Medulla oblongata (tissue), 1 donor: ENCODE data around the gene INA.
A peak's percentile ranks its signal among the peaks of the same experiment; 100 is the strongest.

ENCODE experiments used
- DNase-seq: peaks from one replicate; pipeline ENCODE4 v3.0.0-alpha.2; 2015; ENCODE audit errors: extremely low spot score

Gene INA

DNA sequence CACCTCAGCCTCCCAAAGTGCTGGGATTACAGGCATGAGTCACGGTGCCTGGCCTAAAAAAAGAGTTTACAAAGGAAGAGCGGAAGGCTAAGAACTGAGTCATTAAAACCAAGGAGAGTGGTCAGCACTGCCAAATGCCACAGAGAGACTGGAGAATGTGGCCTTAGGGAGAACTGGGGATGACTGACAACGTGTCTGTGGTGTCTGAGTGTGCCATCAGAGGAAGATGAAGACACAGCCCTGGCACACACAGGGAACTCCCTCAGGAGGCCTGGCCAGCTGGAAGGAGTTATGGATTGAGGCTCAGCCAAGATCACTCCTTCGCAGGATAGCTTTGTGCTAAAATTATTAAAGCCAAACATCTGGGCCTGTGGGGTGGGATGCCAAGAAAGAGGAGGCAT, 3.9 kb upstream of the INA start:
- no peak for DNase-seq

DNA sequence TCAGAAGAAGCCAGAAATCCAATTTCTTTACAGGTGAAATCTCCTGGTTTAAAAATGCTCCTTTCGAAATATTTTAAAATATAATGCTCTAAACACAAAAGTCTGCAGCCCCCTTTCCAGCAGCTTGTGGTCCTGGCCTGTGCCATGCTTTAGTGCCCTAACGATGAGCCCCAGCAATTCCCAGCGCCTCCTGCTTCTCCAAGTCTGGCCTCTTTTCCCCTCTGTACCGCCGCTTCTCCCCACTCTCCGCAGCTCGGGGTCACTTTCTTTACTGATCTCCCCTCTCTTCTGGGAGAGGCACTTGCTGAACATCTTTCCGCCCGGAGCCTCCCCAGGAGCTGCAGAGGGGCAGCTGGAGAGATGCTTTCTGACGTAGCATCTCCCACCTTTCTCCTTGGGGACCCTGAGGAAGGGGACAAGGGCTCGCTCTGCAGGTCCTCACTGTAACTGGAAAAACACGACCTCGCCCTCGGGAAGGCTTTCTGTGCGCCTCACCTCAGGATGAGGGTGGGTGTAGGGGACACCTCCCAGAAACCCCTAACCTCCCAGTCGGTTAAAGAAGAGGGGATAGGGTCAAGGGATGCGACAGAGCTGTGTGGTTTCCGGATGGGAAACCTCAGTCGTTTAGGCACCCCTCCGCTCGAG, 565 bp upstream of the INA start:
- no peak for DNase-seq

- DNase-seq, result no peak
Observed at GRCh38 chr10:103277713-103278536, 987 bp downstream of the INA start.

DNA sequence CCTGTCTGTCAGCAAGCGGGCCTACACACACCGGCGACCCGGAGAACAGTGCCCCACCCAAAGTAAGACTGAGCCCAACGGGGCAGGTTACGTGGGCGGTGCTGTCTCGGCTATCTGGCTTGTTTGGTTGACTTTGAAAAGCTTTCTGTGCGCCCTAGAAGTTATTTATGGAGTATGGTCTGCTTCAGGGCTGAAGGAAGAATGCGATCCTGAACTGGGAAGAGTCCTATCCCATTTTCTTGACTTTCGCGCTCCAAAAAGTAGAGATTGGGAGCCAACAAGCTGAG, 1.5 kb downstream of the INA start:
- DNase-seq, result no peak

DNA sequence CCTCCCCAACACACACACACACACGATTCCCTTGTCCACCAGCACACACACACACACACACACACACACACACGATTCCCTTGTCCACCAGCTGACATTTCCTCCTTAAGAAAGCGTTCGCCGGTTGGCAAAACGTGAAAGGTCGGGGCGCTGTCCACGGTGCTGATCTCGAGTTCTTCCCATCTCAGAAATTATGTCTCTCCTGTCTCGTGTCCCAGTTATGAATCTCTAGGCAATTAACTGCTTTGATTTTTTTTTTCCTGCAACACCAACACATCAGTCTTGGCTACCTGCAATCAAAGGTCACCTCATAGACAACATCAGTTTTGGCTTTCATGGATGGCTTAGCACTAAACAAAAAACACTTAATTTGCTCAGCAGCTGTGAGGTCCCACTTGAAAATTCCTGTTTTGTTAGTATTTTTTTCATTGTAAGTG, 1.9 kb downstream of the INA start:
- DNase-seq, result no peak

DNA sequence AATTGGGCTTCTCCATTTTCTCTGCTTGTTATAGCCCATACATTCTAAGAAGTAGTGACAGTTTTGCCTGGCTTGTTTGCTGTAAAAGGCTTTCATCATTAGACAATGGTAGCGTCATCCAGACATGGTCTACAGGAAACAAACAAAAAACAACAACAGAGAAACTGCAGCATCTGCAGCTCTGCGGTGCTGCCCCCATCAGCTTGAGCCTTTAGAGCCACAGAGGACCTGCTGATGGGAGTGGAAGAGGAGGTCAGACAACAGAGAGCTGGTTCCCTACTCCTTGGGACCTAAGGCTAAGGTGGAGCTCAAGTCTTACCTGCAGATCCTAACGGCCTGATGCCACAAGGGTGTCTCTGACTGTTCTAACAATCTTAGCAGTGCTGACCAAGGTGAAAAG, 3.1 kb downstream of the INA start:
- no peak for DNase-seq

- DNase-seq, result no peak
Observed at GRCh38 chr10:103280506-103280905, 3.6 kb downstream of the INA start.

DNA sequence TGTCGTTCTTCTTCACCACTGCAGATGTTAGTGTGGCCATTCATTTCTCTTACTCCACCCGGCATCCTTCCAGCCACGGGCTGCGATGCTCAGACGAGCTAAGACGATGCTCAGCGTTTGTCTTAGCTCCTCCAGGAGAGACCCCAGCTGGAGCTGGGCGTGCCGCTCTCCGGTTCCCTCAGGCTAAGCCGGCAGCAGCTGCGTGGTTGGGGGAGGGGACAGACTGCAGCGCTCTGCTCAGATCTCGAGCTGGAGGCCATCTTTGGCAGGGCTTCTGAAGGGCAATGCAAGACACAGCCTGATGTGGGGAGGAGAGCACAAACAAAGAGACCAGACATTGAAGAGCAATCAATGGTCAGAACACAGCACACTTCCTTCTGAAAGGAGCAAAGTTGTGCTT, 4.8 kb downstream of the INA start:
- no peak for DNase-seq

- DNase-seq, result no peak
Observed at GRCh38 chr10:103282961-103283360, 6.0 kb downstream of the INA start.

DNA sequence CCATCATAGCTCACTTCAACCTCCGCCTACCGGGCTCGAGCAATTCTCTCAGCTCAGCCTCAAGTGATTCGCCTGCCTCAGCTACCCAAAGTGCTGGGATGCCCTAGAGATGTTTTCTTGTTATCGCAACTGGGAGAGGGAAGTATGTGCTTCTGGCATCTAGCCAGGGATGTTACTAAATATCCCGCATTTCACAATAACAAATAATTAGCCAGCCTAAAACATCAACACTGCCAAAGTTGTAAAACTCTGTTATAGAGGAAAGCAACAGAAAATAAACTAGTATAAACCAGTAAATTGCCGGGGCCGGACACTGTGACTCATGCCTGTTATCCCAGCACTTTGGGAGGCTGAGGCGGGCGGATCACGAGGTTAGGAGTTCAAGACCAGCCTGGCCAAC, 7.2 kb downstream of the INA start:
- no peak for DNase-seq

DNA sequence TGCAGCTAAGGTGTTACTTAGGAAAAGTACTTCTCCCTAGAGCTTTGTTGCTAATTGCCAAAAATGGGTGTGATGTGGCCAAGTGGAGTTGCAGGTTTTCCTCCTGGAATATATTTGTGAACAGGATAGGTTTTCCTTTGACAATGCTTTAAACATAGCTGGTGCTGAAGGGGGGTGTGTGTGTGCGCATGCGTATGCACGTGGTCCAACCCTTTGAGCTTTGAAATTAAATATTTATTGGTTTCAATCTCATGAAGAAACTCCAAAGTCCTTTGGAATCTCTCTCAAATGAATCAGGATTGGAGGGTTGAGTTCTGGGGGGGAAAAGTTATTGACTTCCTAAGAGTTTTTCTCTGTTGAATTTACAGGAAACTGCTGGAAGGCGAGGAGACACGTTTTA, 11.1 kb downstream of the INA start:
- DNase-seq, result no peak

GRCh38 chr10:103291588-103291987, 14.7 kb downstream of the INA start:
- no peak for DNase-seq

DNA sequence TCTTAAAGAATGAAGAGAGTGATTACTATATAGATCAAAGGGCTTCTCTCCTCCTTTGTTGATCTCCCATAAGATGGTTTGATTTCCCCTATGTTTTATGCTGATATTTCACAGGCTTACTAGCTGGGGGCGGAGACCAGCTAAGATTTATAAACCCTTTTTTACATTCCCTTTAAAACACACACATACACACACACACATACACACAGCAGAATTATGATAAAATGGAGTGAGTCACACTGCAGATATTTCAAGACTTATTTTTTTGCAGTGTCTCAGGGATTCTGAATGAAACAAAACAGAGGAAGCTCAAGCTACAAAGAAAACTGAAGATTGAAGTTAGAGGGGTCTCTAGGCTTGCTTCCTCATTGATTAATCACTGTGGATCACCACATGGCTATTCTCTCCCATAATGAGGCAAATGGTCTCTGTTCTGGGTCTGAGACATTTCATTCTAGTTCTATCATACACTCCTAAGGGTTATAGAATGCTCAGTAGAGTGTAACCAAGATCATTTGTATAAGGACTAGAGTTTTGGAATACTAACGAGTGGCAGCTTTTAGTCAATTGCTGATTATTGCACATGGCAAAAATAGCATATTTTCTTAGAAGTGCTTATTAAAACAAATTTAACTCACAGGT, 18.6 kb downstream of the INA start:
- no peak for DNase-seq

DNA sequence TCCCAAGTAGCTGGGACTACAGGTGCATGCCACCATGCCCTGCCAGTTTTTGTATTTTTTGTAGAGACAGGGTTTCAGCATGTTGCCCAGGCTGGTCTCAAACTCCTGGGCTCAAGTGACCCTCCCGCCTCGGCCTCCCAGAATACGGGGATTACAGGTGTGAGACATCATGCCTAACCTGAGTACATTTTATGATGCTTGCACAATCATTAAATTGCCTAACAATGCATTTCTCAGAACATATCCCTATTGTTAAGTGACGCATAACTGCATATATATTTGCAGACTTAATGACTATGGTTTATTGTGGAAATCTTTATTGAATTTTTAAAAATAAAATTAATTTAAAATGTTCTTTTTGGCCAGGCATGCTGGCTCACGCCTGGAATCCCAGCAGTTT, 30.7 kb downstream of the INA start:
- no peak for DNase-seq

DNA sequence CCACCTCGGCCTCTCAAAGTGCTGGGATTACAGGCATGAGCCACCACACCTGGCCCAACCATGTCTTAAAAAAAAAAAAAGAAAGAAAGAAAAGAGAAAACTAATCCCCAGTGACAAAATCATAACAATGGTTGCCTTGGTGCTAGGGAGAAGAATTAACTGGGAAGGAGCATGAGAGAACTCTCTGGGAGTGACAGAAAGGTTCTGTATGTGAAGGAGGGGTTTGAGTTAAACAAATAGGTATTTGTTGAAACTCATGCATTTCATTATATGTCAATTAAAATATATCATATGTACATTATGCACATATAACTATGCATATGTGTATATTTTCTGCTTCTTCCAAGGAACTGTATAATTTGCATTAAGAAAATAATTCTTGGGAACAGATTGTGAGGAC, 33.3 kb downstream of the INA start:
- no peak for DNase-seq

- no peak for DNase-seq
Observed at GRCh38 chr10:103316087-103316486, 39.1 kb downstream of the INA start.

DNA sequence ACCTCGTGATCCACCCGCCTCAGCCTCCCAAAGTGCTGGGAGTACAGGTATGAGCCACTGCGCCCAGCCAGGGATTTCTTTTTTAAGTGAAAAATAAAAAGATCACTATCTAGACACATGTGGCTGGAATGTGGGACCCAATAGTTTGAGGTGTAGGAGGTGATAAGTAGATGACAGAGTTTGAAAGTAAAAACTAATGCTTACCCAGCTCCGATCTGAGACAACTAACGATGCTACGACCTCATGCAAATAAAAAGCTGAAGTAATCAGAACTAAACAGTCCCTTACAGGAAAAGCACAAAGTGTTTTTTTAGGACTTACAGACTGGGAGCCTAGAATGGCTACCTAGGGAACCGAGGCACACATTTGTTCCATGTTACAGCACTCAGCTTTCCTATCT, 51.0 kb downstream of the INA start:
- DNase-seq, result no peak

- DNase-seq, result peak; percentile 17
Observed at GRCh38 chr10:103333934-103334520, 57.1 kb downstream of the INA start.

DNA sequence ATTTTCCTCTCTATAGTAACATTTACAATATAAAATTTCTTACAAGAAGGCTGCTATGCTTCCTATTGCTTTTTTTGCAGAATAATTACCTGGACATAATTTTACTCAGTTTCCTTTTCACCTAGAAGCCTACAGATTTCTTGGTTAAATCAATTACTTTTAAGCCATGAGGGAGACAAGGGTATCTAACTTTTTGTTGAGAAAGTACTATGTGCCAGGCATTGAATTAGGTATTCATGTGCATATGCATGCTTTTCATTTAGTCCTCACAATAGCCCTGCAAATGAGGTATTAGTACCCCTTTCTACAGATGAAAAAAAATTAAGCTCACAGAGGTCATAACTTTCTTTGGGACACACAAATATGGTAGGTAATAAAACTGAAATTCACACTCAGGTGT, 57.6 kb downstream of the INA start:
- no peak for DNase-seq

DNA sequence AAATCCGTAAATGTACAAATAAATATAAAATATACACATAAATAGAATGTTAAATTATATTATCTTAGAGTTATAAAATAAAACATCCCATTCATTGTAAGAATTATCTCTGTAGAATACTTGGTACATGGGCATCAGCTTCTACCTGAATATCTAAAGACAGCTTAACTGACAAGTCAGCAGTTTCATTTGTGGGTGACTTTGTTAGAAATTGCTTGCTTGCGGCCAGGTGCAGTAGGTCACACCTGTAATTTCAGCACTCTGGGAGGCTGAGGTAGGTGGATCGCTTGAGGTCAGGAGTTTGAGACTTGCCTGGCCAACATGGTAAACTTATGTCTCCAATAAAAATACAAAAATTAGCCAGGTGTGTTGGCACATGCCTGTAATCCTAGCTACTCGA, 59.4 kb downstream of the INA start:
- no peak for DNase-seq
